Esophagus (tissue), 2 donors: ENCODE data around the gene WBP2. TPM values are rescaled to one million over a fixed set of nuclear protein-coding genes. Genes with fewer than 3 reads are reported as not detected.
"Not testable (repeated sequence)": the region's sequence is repeated elsewhere in the genome, so short reads cannot be mapped to it uniquely, and the experiment has no call there.

ENCODE experiments used
- H3K27ac ChIP-seq, 2 donors: one replicate each; pipeline ENCODE4 v1.5.1; 2013; ENCODE audit warnings: low read depth in 2 of 2, mild to moderate bottlenecking in 2 of 2, inconsistent platforms in 1 of 2, low read length in 1 of 2, moderate library complexity in 1 of 2
- H3K27me3 ChIP-seq, 2 donors: one replicate each; pipeline ENCODE4 v1.6.1; 2013; ENCODE audit warnings: low read length in 2 of 2, control low read depth in 1 of 2, mild to moderate bottlenecking in 1 of 2; ENCODE audit not compliant: insufficient read depth in 2 of 2, control insufficient read depth in 1 of 2
- H3K36me3 ChIP-seq, 2 donors: one replicate each; pipeline ENCODE4 v1.6.1; 2013; ENCODE audit warnings: low read length in 1 of 2; ENCODE audit not compliant: control insufficient read depth in 2 of 2, insufficient read depth in 2 of 2
- H3K4me1 ChIP-seq, 2 donors: one replicate each; pipeline ENCODE4 v1.6.1; 2013; ENCODE audit warnings: low read length in 1 of 2; ENCODE audit not compliant: control insufficient read depth in 2 of 2, insufficient read depth in 2 of 2
- H3K4me3 ChIP-seq, 2 donors: one replicate each; pipeline ENCODE4 v1.5.1; 2013; ENCODE audit warnings: low read length in 2 of 2, mild to moderate bottlenecking in 2 of 2, low read depth in 1 of 2, moderate library complexity in 1 of 2
- H3K9me3 ChIP-seq, 2 donors: one replicate each; pipeline ENCODE4 v1.6.1; 2013; ENCODE audit warnings: mild to moderate bottlenecking in 2 of 2, low read depth in 1 of 2, low read length in 1 of 2, moderate library complexity in 1 of 2; ENCODE audit not compliant: control insufficient read depth in 2 of 2, insufficient read depth in 1 of 2
- WGBS, 2 donors: extraction: QIAGEN DNeasy Blood & Tissue Kit; methylation state at CpG; one replicate each; pipeline ENCODE4 v1.1.7; 2013; 5-methylcytosine and 5-hydroxymethylcytosine counted together
- polyA plus RNA-seq, 2 donors: library from polyadenylated mRNA; stranded (reverse); fragments of 200-250 nt; gene quantifications; one replicate each; pipeline ENCODE4 v1.2.3, GENCODE V29; 2013
- donor health status: healthy with polysubstance abuse.
- donor health status: Bipolar disorder and iron deficiency.

WBP2 gene
- polyA plus RNA-seq, 2 donors: 65.1 to 65.9 TPM

GRCh38 chr17:75876938-75877751, 22.0 kb upstream of the WBP2 start:
- Histone ChIP-seq H3K4me1 (peaks cover 8 to 34% of the 10 kb centered on the region in 2 donors), H3K36me3 (peaks cover 0 to 22% of the 10 kb centered on the region in 2 donors), H3K4me3 (peak overlapping the region; percentile 61 to 72), H3K27me3 (no peaks in the 10 kb centered on the region), H3K27ac (peak overlapping the region; percentile 96), H3K9me3 (no peaks in the 10 kb centered on the region)
- WGBS, 2 donors: 4% methylated on average over 39 to 41 of the region's 41 CpGs

GRCh38 chr17:75876190-75876937, 21.2 kb upstream of the WBP2 start:
- no peaks in the 10 kb centered on the region for H3K9me3 ChIP-seq
- H3K36me3 ChIP-seq: peaks cover 0 to 22% of the 10 kb centered on the region in 2 donors
- peak overlapping the region; percentile 61 to 72 for H3K4me3 ChIP-seq
- peaks cover 5 to 31% of the 10 kb centered on the region in 2 donors for H3K4me1 ChIP-seq
- WGBS, 2 donors: 11 to 15% methylated on average over 25 to 26 of the region's 26 CpGs
- peak overlapping the region; percentile 96 for H3K27ac ChIP-seq
- H3K27me3 ChIP-seq: no peaks in the 10 kb centered on the region

GRCh38 chr17:75875940-75876189, 20.7 kb upstream of the WBP2 start:
- Histone ChIP-seq H3K4me1 (peaks cover 5 to 31% of the 10 kb centered on the region in 2 donors), H3K36me3 (peaks cover 0 to 22% of the 10 kb centered on the region in 2 donors), H3K27me3 (no peaks in the 10 kb centered on the region), H3K27ac (peak overlapping the region; percentile 96), H3K4me3 (peak overlapping the region; percentile 3 to 61), H3K9me3 (no peaks in the 10 kb centered on the region)
- 15 to 19% methylated on average over 5 of the region's 5 CpGs for WGBS, 2 donors

GRCh38 chr17:75875182-75875939, 20.2 kb upstream of the WBP2 start:
- no peaks in the 10 kb centered on the region for H3K27me3 ChIP-seq
- peak overlapping the region; percentile 3 to 61 for H3K4me3 ChIP-seq
- 41 to 46% methylated on average over 18 of the region's 18 CpGs for WGBS, 2 donors
- H3K9me3 ChIP-seq: no peaks in the 10 kb centered on the region
- peaks cover 5 to 31% of the 10 kb centered on the region in 2 donors for H3K4me1 ChIP-seq
- H3K36me3 ChIP-seq: peaks cover 0 to 22% of the 10 kb centered on the region in 2 donors
- peak overlapping the region; percentile 96 for H3K27ac ChIP-seq

GRCh38 chr17:75874323-75875181, 19.4 kb upstream of the WBP2 start:
- Histone ChIP-seq H3K27me3 (no peaks in the 10 kb centered on the region), H3K4me3 (no peak overlapping the region), H3K4me1 (peaks cover 5 to 32% of the 10 kb centered on the region in 2 donors), H3K36me3 (peaks cover 0 to 22% of the 10 kb centered on the region in 2 donors), H3K27ac (peak overlapping the region; percentile 96), H3K9me3 (no peaks in the 10 kb centered on the region)
- WGBS, 2 donors: 85 to 86% methylated on average over 33 to 38 of the region's 38 CpGs

GRCh38 chr17:75873587-75874322, 18.6 kb upstream of the WBP2 start:
- peak overlapping the region in 1 of 2 donors; percentile 10 for H3K4me3 ChIP-seq
- H3K27me3 ChIP-seq: no peaks in the 10 kb centered on the region
- H3K9me3 ChIP-seq: no peaks in the 10 kb centered on the region
- H3K36me3 ChIP-seq: peaks cover 0 to 22% of the 10 kb centered on the region in 2 donors
- H3K4me1 ChIP-seq: peaks cover 7 to 34% of the 10 kb centered on the region in 2 donors
- H3K27ac ChIP-seq: peak overlapping the region; percentile 94 to 95
- 52 to 64% methylated on average over 11 of the region's 11 CpGs for WGBS, 2 donors

GRCh38 chr17:75872434-75873351, 17.6 kb upstream of the WBP2 start:
- peak overlapping the region; percentile 94 to 95 for H3K27ac ChIP-seq
- no peaks in the 10 kb centered on the region for H3K27me3 ChIP-seq
- 22 to 27% methylated on average over 13 of the region's 13 CpGs for WGBS, 2 donors
- peaks cover 7 to 31% of the 10 kb centered on the region in 2 donors for H3K4me1 ChIP-seq
- no peaks in the 10 kb centered on the region for H3K9me3 ChIP-seq
- H3K4me3 ChIP-seq: peak overlapping the region in 1 of 2 donors; percentile 3
- peaks cover 0 to 22% of the 10 kb centered on the region in 2 donors for H3K36me3 ChIP-seq

- not testable (repeated sequence) for H3K4me3 ChIP-seq, H3K27me3 ChIP-seq, H3K9me3 ChIP-seq
- 48 to 51% methylated on average over 10 of the region's 10 CpGs for WGBS, 2 donors
- H3K36me3 ChIP-seq: peaks cover 0 to 17% of the 10 kb centered on the region in 2 donors
- peaks cover 3 to 16% of the 10 kb centered on the region in 2 donors for H3K4me1 ChIP-seq
- peak overlapping the region; percentile 51 to 82 for H3K27ac ChIP-seq
Measured at GRCh38 chr17:75870228-75870627, 15.1 kb upstream of the WBP2 start.
